Measurements from ENCODE around the gene PTPRD.

The PTPRD gene

GRCh38 chr9:9914174-9914573, 698.6 kb downstream of the PTPRD start:
- no peak for TF ChIP-seq CTCF (IDR thresholded peaks at IDR 0.05; ENCODE audit: borderline replicate concordance, control extremely low read depth, extremely low read depth, insufficient read depth, missing control alignments)
- in situ Hi-C loops (cut with MboI; ENCODE audit: low sequenced_read_pairs, unreplicated experiment): loop anchor here (25.0 kb wide), 1 partner anchor 302 kb away; no protein-coding TSS in a partner anchor
- DNase-seq (ENCODE audit: low spot score): no peak

- in situ Hi-C loops (cut with MboI; ENCODE audit: low sequenced_read_pairs, unreplicated experiment): loop anchor here (25.0 kb wide), 1 partner anchor 301 kb away; no protein-coding TSS in a partner anchor
- TF ChIP-seq CTCF (IDR thresholded peaks at IDR 0.05; ENCODE audit: borderline replicate concordance, control extremely low read depth, extremely low read depth, insufficient read depth, missing control alignments): no peak
- DNase-seq (ENCODE audit: low spot score): no peak
Measured at GRCh38 chr9:9913276-9913832, 699.4 kb downstream of the PTPRD start.

GRCh38 chr9:9912459-9912858, 700.3 kb downstream of the PTPRD start:
- no peak for DNase-seq (ENCODE audit: low spot score)
- in situ Hi-C loops (cut with MboI; ENCODE audit: low sequenced_read_pairs, unreplicated experiment): loop anchor here (25.0 kb wide), 1 partner anchor 300 kb away; no protein-coding TSS in a partner anchor
- no peak for TF ChIP-seq CTCF (IDR thresholded peaks at IDR 0.05; ENCODE audit: borderline replicate concordance, control extremely low read depth, extremely low read depth, insufficient read depth, missing control alignments)

GRCh38 chr9:9905736-9906135, 707.1 kb downstream of the PTPRD start:
- no peak for TF ChIP-seq CTCF (IDR thresholded peaks at IDR 0.05; ENCODE audit: borderline replicate concordance, control extremely low read depth, extremely low read depth, insufficient read depth, missing control alignments)
- in situ Hi-C loops (cut with MboI; ENCODE audit: low sequenced_read_pairs, unreplicated experiment): loop anchor here (25.0 kb wide), 1 partner anchor 293 kb away; no protein-coding TSS in a partner anchor
- no peak for DNase-seq (ENCODE audit: low spot score)

GRCh38 chr9:9904041-9904440, 708.8 kb downstream of the PTPRD start:
- DNase-seq (ENCODE audit: low spot score): no peak
- in situ Hi-C loops (cut with MboI; ENCODE audit: low sequenced_read_pairs, unreplicated experiment): loop anchor here (25.0 kb wide), 1 partner anchor 292 kb away; no protein-coding TSS in a partner anchor
- no peak for TF ChIP-seq CTCF (IDR thresholded peaks at IDR 0.05; ENCODE audit: borderline replicate concordance, control extremely low read depth, extremely low read depth, insufficient read depth, missing control alignments)

- DNase-seq (ENCODE audit: low spot score): no peak
- no peak for TF ChIP-seq CTCF (IDR thresholded peaks at IDR 0.05; ENCODE audit: borderline replicate concordance, control extremely low read depth, extremely low read depth, insufficient read depth, missing control alignments)
- in situ Hi-C loops (cut with MboI; ENCODE audit: low sequenced_read_pairs, unreplicated experiment): loop anchor here (25.0 kb wide), 1 partner anchor 289 kb away; no protein-coding TSS in a partner anchor
Measured at GRCh38 chr9:9901624-9902023, 711.2 kb downstream of the PTPRD start.

Measured in GM13976 (cell line).